MCF 10A (cell line): ENCODE measurements around the gene LRRC45. TPM values are rescaled to one million over a fixed set of nuclear protein-coding genes. Genes with fewer than 3 reads are reported as not detected.

ENCODE experiments used
- BruUV-seq: library from RNA; stranded (reverse); fragments of 400-500 nt; replicated peaks from 2 replicates; lab custom pipeline; 2021; lab: Mats Ljungman, UMichigan
- CTCF ChIA-PET: fragments of 300-600 bp; sonication (Branson Sonifier 250); formaldehyde crosslinking; extraction: SDS; loops from one replicate; lab custom pipeline; 2021; ENCODE audit warnings: antibody characterized with exemption, inconsistent platforms; lab: Yijun Ruan, JAX
- POLR2A ChIA-PET: fragments of 300-600, 350-650 bp; sonication (Branson Sonifier 250); formaldehyde crosslinking; extraction: SDS; loops from one replicate; lab custom pipeline; 2020; ENCODE audit warnings: antibody characterized with exemption, inconsistent platforms; lab: Yijun Ruan, JAX
- DNase-seq: peaks from one replicate; pipeline ENCODE4 v3.0.0-alpha.2; 2018; ENCODE audit not compliant: unreplicated experiment
- H3K27ac Mint-ChIP-seq: one replicate; pipeline ENCODE4 v1.8.0; 2022; ENCODE audit warnings: mild to moderate bottlenecking, low read depth, mixed read lengths; ENCODE audit not compliant: unreplicated experiment
- H3K27me3 Mint-ChIP-seq: one replicate; pipeline ENCODE4 v1.8.0; 2022; ENCODE audit warnings: mixed read lengths; ENCODE audit not compliant: insufficient read depth, unreplicated experiment
- H3K36me3 Mint-ChIP-seq: one replicate; pipeline ENCODE4 v1.8.0; 2022; ENCODE audit warnings: mild to moderate bottlenecking, moderate library complexity, mixed read lengths; ENCODE audit not compliant: insufficient read depth, unreplicated experiment
- H3K4me1 Mint-ChIP-seq: one replicate; pipeline ENCODE4 v1.8.0; 2022; ENCODE audit warnings: mixed read lengths; ENCODE audit not compliant: insufficient read depth, unreplicated experiment
- H3K4me3 Mint-ChIP-seq: one replicate; pipeline ENCODE4 v1.8.0; 2022; ENCODE audit warnings: mild to moderate bottlenecking, moderate library complexity, mixed read lengths; ENCODE audit not compliant: unreplicated experiment
- H3K9me3 Mint-ChIP-seq: one replicate; pipeline ENCODE4 v1.8.0; 2022; ENCODE audit warnings: mixed read lengths; ENCODE audit not compliant: unreplicated experiment
- CTCF ChIP-seq: fragments of 200-600 bp; IDR thresholded peaks from one replicate; pipeline ENCODE4 v1.8.0; 2022; ENCODE audit warnings: antibody characterized with exemption, mild to moderate bottlenecking; ENCODE audit not compliant: unreplicated experiment
- intact Hi-C: fragments of 100-400 bp; cut with micrococcal nuclease; formaldehyde crosslinking; loops from 2 replicates; pipeline ENCODE4 v1.14.1; 2022
- total RNA-seq: library from RNA; stranded (reverse); gene quantifications from 2 replicates; pipeline ENCODE4 v1.2.3, GENCODE V29; 2022

LRRC45 gene
- total RNA-seq, 1 experiment from 2014 or later: 3.4 TPM

- Mint-ChIP-seq H3K4me3 (no peak overlapping the region), H3K27ac (no peak overlapping the region), H3K36me3 (peaks cover 8% of the 10 kb centered on the region), H3K27me3 (no peaks in the 10 kb centered on the region), H3K9me3 (no peaks in the 10 kb centered on the region), H3K4me1 (peaks cover 8% of the 10 kb centered on the region)
- no peak for DNase-seq
- no TSS peak for BruUV-seq
- ChIA-PET CTCF (interaction anchor here (0.6 to 0.7 kb wide), 3 partner anchors 69 to 272 kb away, joined by 3 to 5 read pairs (median 3); no protein-coding TSS in a partner anchor), POLR2A (interaction anchor here (0.7 to 1.2 kb wide), 4 partner anchors 9 to 24 kb away, joined by 3 to 8 read pairs (median 3); partner anchors contain the start of gene DUS1L)
- intact Hi-C loops: no loop called here
- no peak for TF ChIP-seq CTCF
These were observed 18.2 kb downstream of the LRRC45 start for GRCh38 chr17:82041144-82041814.

- ChIA-PET POLR2A (no interaction called here), CTCF (interaction anchor here (0.5 kb wide), 1 partner anchor 112 kb away, joined by 4 read pairs; no protein-coding TSS in a partner anchor)
- H3K4me1 Mint-ChIP-seq: peaks cover 8% of the 10 kb centered on the region
- intact Hi-C loops: no loop called here
- no peaks in the 10 kb centered on the region for H3K9me3 Mint-ChIP-seq
- H3K4me3 Mint-ChIP-seq: no peak overlapping the region
- H3K27me3 Mint-ChIP-seq: no peaks in the 10 kb centered on the region
- no TSS peak for BruUV-seq
- no peak for TF ChIP-seq CTCF
- no peak for DNase-seq
- peaks cover 16% of the 10 kb centered on the region for H3K36me3 Mint-ChIP-seq
- H3K27ac Mint-ChIP-seq: no peak overlapping the region
These were observed 19.5 kb downstream of the LRRC45 start for GRCh38 chr17:82042649-82043048.

DNA sequence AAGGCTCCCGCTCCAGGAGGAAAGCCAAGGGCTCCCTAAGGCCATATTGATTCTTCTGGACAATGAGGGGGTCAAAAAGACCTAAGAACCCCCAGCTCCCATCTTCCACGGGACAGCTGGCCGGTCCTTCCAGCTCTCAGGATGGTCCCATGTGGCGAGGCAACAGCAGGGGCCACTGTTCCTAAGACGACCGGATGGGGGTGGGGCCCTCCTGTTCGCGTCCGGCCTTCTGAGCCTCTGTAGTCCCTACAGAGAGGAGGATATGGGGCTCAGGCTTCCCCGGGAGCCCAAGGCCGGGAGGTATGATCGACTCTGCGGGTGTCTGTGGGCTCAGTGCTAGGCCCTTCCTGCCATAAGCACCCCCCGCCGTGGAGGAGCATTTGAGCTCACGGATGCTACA is 20.4 kb downstream of the LRRC45 start:
- ChIA-PET CTCF (no interaction called here), POLR2A (no interaction called here)
- BruUV-seq: no TSS peak
- peaks cover 8% of the 10 kb centered on the region for H3K4me1 Mint-ChIP-seq
- no peak overlapping the region for H3K4me3 Mint-ChIP-seq
- no peak for DNase-seq
- H3K9me3 Mint-ChIP-seq: no peaks in the 10 kb centered on the region
- H3K36me3 Mint-ChIP-seq: peaks cover 19% of the 10 kb centered on the region
- no peak for TF ChIP-seq CTCF
- H3K27ac Mint-ChIP-seq: no peak overlapping the region
- no peaks in the 10 kb centered on the region for H3K27me3 Mint-ChIP-seq
- intact Hi-C loops: no loop called here

DNA sequence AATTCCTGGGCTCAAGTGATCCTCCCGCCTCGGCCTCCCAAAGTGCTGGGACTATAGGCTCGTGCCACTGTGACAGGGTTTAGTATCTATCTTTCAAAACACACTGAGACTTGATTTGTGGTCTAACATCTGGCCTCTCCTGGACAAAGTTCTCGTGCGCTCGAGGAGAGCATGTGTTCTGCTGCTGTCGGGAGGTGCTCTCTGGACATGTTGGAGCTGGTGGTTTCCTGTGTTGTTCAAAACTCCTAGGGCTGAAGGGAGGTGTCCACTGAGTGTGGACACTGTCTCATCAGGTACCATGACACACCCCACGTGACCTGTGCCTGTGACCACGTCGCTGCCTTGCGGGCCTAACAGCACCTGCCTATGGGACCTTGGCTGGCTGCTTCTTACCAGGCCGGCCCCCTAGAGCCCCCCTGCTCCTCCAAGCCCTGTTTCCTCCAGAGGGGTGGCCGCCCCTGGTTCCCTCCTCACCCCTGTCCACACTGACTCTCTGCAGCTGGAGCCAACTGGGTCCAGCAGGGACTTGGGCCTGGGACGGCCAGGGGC is 22.9 kb downstream of the LRRC45 start:
- no peak for TF ChIP-seq CTCF
- BruUV-seq: no TSS peak
- DNase-seq: no peak
- Mint-ChIP-seq H3K27ac (no peak overlapping the region), H3K4me1 (peaks cover 6% of the 10 kb centered on the region), H3K4me3 (no peak overlapping the region), H3K9me3 (no peaks in the 10 kb centered on the region), H3K27me3 (no peaks in the 10 kb centered on the region), H3K36me3 (peaks cover 19% of the 10 kb centered on the region)
- ChIA-PET POLR2A (no interaction called here), CTCF (no interaction called here)
- intact Hi-C loops: no loop called here
